ENCODE data around the gene NELL1. TPM values are rescaled to one million over a fixed set of nuclear protein-coding genes. Genes with fewer than 3 reads are reported as not detected.

NELL1 gene
- total RNA-seq, 1 donor from 2014 or later: 0.45 TPM

- H2AFZ ChIP-seq (ENCODE audit: low read depth, low read length): no peak overlapping the region
- no peak for FAIRE-seq
- no peak overlapping the region for H3K9ac ChIP-seq (ENCODE audit: low read length)
- H3K27me3 ChIP-seq (ENCODE audit: insufficient read depth, low read length): no peaks in the 10 kb centered on the region
- H3K36me3 Mint-ChIP-seq (ENCODE audit: low read depth, unreplicated experiment): no peaks in the 10 kb centered on the region
- no peaks in the 10 kb centered on the region for H3K4me1 Mint-ChIP-seq (ENCODE audit: low read depth, unreplicated experiment)
- H3K27ac ChIP-seq (ENCODE audit: low read depth, low read length): no peak overlapping the region
- no peak overlapping the region for H3K4me3 Mint-ChIP-seq (ENCODE audit: unreplicated experiment)
- H3K27me3 Mint-ChIP-seq (ENCODE audit: low read depth, unreplicated experiment): peaks cover 4% of the 10 kb centered on the region
- H3K36me3 ChIP-seq (ENCODE audit: insufficient read depth, low read length): no peaks in the 10 kb centered on the region
- no peaks in the 10 kb centered on the region for H3K9me3 ChIP-seq (ENCODE audit: insufficient read depth, low read depth, low read length)
- H4K20me1 ChIP-seq (ENCODE audit: insufficient read depth, low read length): no peaks in the 10 kb centered on the region
- no peak overlapping the region for H3K27ac Mint-ChIP-seq (ENCODE audit: unreplicated experiment)
- no peaks in the 10 kb centered on the region for H3K4me1 ChIP-seq (ENCODE audit: insufficient read depth, low read length)
- peak; percentile 57 for TF ChIP-seq CTCF (IDR thresholded peaks at IDR 0.05; ENCODE audit: insufficient read depth, low read depth, low read length)
- TF ChIP-seq EZH2 (IDR thresholded peaks at IDR 0.05; ENCODE audit: insufficient read depth, low read length): no peak
- DNase-seq (ENCODE audit: low read depth): peak; percentile 8
- no peaks in the 10 kb centered on the region for H3K9me3 Mint-ChIP-seq (ENCODE audit: unreplicated experiment)
- H3K4me3 ChIP-seq (ENCODE audit: insufficient read depth, low read depth, low read length): no peak overlapping the region
- H3K79me2 ChIP-seq (ENCODE audit: insufficient read depth, low read length): no peaks in the 10 kb centered on the region
- no peak overlapping the region for H3K4me2 ChIP-seq (ENCODE audit: low read length)
These were observed 842.6 kb downstream of the NELL1 start for GRCh38 chr11:21511835-21512440.

GRCh38 chr11:21514316-21514715 lies 844.9 kb downstream of the NELL1 start:
- H3K27ac Mint-ChIP-seq (ENCODE audit: unreplicated experiment): no peak overlapping the region
- Histone ChIP-seq H3K27me3 (ENCODE audit: insufficient read depth, low read length) (no peaks in the 10 kb centered on the region), H3K36me3 (ENCODE audit: insufficient read depth, low read length) (no peaks in the 10 kb centered on the region), H3K79me2 (ENCODE audit: insufficient read depth, low read length) (no peaks in the 10 kb centered on the region), H2AFZ (ENCODE audit: low read depth, low read length) (no peak overlapping the region), H3K4me3 (ENCODE audit: insufficient read depth, low read depth, low read length) (no peak overlapping the region), H3K9me3 (ENCODE audit: insufficient read depth, low read depth, low read length) (no peaks in the 10 kb centered on the region), H3K4me1 (ENCODE audit: insufficient read depth, low read length) (no peaks in the 10 kb centered on the region), H3K4me2 (ENCODE audit: low read length) (no peak overlapping the region), H3K27ac (ENCODE audit: low read depth, low read length) (no peak overlapping the region), H3K9ac (ENCODE audit: low read length) (no peak overlapping the region), H4K20me1 (ENCODE audit: insufficient read depth, low read length) (no peaks in the 10 kb centered on the region)
- peaks cover 4% of the 10 kb centered on the region for H3K27me3 Mint-ChIP-seq (ENCODE audit: low read depth, unreplicated experiment)
- H3K9me3 Mint-ChIP-seq (ENCODE audit: unreplicated experiment): no peaks in the 10 kb centered on the region
- TF ChIP-seq CTCF (IDR thresholded peaks at IDR 0.05; ENCODE audit: insufficient read depth, low read depth, low read length): peak; percentile 19
- no peak for TF ChIP-seq EZH2 (IDR thresholded peaks at IDR 0.05; ENCODE audit: insufficient read depth, low read length)
- H3K36me3 Mint-ChIP-seq (ENCODE audit: low read depth, unreplicated experiment): no peaks in the 10 kb centered on the region
- DNase-seq (ENCODE audit: low read depth) (no peak), FAIRE-seq (no peak)
- H3K4me1 Mint-ChIP-seq (ENCODE audit: low read depth, unreplicated experiment): no peaks in the 10 kb centered on the region
- no peak overlapping the region for H3K4me3 Mint-ChIP-seq (ENCODE audit: unreplicated experiment)

DNA sequence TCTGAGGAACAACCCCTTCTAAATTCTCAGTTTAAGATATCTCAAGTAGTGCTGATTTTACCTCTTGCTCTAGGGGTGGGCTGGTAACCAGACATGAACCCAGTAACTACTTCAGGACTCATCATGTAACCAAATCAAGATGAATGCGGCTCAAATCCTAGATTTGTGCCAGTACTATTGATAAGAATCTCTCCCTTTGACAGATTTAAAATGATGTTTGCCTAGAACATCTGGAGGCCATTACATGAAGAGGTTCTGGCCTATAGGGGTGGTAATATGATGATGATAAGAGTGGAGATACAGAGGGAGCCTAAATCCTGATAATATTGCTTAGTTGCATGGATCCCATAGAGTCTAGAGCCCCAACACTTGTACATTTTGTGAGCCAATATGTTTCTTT lies 850.9 kb downstream of the NELL1 start:
- no peak overlapping the region for H2AFZ ChIP-seq (ENCODE audit: low read depth, low read length)
- no peak for TF ChIP-seq EZH2 (IDR thresholded peaks at IDR 0.05; ENCODE audit: insufficient read depth, low read length)
- no peak for TF ChIP-seq CTCF (IDR thresholded peaks at IDR 0.05; ENCODE audit: insufficient read depth, low read depth, low read length)
- H3K9ac ChIP-seq (ENCODE audit: low read length): no peak overlapping the region
- no peaks in the 10 kb centered on the region for H3K79me2 ChIP-seq (ENCODE audit: insufficient read depth, low read length)
- FAIRE-seq (no peak), DNase-seq (ENCODE audit: low read depth) (no peak)
- H3K9me3 ChIP-seq (ENCODE audit: insufficient read depth, low read depth, low read length): no peaks in the 10 kb centered on the region
- no peak overlapping the region for H3K4me2 ChIP-seq (ENCODE audit: low read length)
- no peaks in the 10 kb centered on the region for H3K27me3 Mint-ChIP-seq (ENCODE audit: low read depth, unreplicated experiment)
- no peaks in the 10 kb centered on the region for H4K20me1 ChIP-seq (ENCODE audit: insufficient read depth, low read length)
- H3K9me3 Mint-ChIP-seq (ENCODE audit: unreplicated experiment): no peaks in the 10 kb centered on the region
- H3K36me3 Mint-ChIP-seq (ENCODE audit: low read depth, unreplicated experiment): no peaks in the 10 kb centered on the region
- H3K27me3 ChIP-seq (ENCODE audit: insufficient read depth, low read length): no peaks in the 10 kb centered on the region
- H3K4me1 ChIP-seq (ENCODE audit: insufficient read depth, low read length): no peaks in the 10 kb centered on the region
- no peak overlapping the region for H3K4me3 ChIP-seq (ENCODE audit: insufficient read depth, low read depth, low read length)
- H3K4me1 Mint-ChIP-seq (ENCODE audit: low read depth, unreplicated experiment): no peaks in the 10 kb centered on the region
- no peaks in the 10 kb centered on the region for H3K36me3 ChIP-seq (ENCODE audit: insufficient read depth, low read length)
- no peak overlapping the region for H3K4me3 Mint-ChIP-seq (ENCODE audit: unreplicated experiment)
- H3K27ac ChIP-seq (ENCODE audit: low read depth, low read length): no peak overlapping the region
- H3K27ac Mint-ChIP-seq (ENCODE audit: unreplicated experiment): no peak overlapping the region

All from astrocyte (in vitro differentiated cells and primary cell).